H1 (cell line): ENCODE results near the gene ITGB5. TPM values are rescaled to one million over a fixed set of nuclear protein-coding genes. Genes with fewer than 3 reads are reported as not detected.

Source experiments
- CTCF ChIA-PET: fragments of 300-600 bp; sonication (Branson Sonifier 250); formaldehyde crosslinking; loops from one replicate; lab custom pipeline; 2021; ENCODE audit not compliant: partially characterized antibody; lab: Charles Lee
- POLR2A ChIA-PET: fragments of 300-600 bp; sonication (Branson Sonifier 250); formaldehyde crosslinking; loops from one replicate; lab custom pipeline; 2021; ENCODE audit warnings: inconsistent platforms; ENCODE audit not compliant: partially characterized antibody; lab: Charles Lee
- DNase-seq, 2 experiments: peaks; one replicate each; pipeline versions ENCODE4 v3.0.0 to v3.0.0-alpha.2; 2010 to 2022; ENCODE audit warnings: low spot score in 2 of 2, low read depth in 1 of 2, mixed read lengths in 1 of 2
- FAIRE-seq: peaks from 2 replicates; lab custom pipeline; 2011; peaks lifted over from hg19 to GRCh38; lab: Jason Lieb, UNC
- H2AFZ ChIP-seq: 2 replicates; pipeline ENCODE4 v1.8.1; 2012; ENCODE audit warnings: low read length, inconsistent platforms
- H2AK5ac ChIP-seq: 2 replicates; pipeline ENCODE4 v1.6.1; 2013; ENCODE audit warnings: low read depth, low read length
- H2BK120ac ChIP-seq: replicated peaks from 2 replicates; pipeline ENCODE3; 2013; ENCODE audit warnings: low read depth, low read length, inconsistent platforms
- H2BK12ac ChIP-seq: 2 replicates; pipeline ENCODE4 v1.6.1; 2013; ENCODE audit warnings: low read depth, low read length
- H2BK15ac ChIP-seq: 2 replicates; pipeline ENCODE4 v1.6.1; 2013; ENCODE audit warnings: low read length
- H2BK20ac ChIP-seq: 2 replicates; pipeline ENCODE4 v1.6.1; 2013; ENCODE audit warnings: low read length
- H2BK5ac ChIP-seq: 2 replicates; pipeline ENCODE4 v1.6.1; 2013; ENCODE audit warnings: low read depth, low read length
- H3K14ac ChIP-seq: 2 replicates; pipeline ENCODE4 v1.6.1; 2013; ENCODE audit warnings: inconsistent platforms; ENCODE audit not compliant: insufficient read length
- H3K18ac ChIP-seq: 2 replicates; pipeline ENCODE4 v1.6.1; 2013; ENCODE audit warnings: low read length; ENCODE audit errors: extremely low read depth
- H3K23ac ChIP-seq: 2 replicates; pipeline ENCODE4 v1.6.1; 2013; ENCODE audit warnings: inconsistent platforms; ENCODE audit not compliant: insufficient read length
- H3K23me2 ChIP-seq: 2 replicates; pipeline ENCODE4 v1.6.1; 2013; ENCODE audit warnings: low read depth, low read length
- H3K27ac ChIP-seq: 2 replicates; pipeline ENCODE4 v1.6.1; 2011; ENCODE audit warnings: low read depth, low read length, inconsistent platforms
- H3K27me3 ChIP-seq, 4 experiments: replicated peaks in 1 of 4; 1 replicate in 1 of 4; 2 replicates in 3 of 4; pipeline versions ENCODE4 v1.6.1 to v1.8.1; 2011 to 2013; ENCODE audit warnings: low read length in 3 of 4, mild to moderate bottlenecking in 3 of 4, inconsistent platforms in 2 of 4, mixed read lengths in 2 of 4, moderate library complexity in 1 of 4; ENCODE audit not compliant: control insufficient read depth in 3 of 4, insufficient read depth in 3 of 4; ENCODE audit errors: extremely low read depth in 1 of 4
- H3K36me3 ChIP-seq, 4 experiments: 2 replicates each; pipeline versions ENCODE4 v1.6.1 to v1.8.1; 2011 to 2013; ENCODE audit warnings: mild to moderate bottlenecking in 4 of 4, low read length in 3 of 4, moderate library complexity in 2 of 4, control low read depth in 1 of 4, inconsistent platforms in 1 of 4; ENCODE audit not compliant: insufficient read depth in 4 of 4, control insufficient read depth in 2 of 4
- H3K4ac ChIP-seq: replicated peaks from 2 replicates; pipeline ENCODE3; 2013; ENCODE audit warnings: low read length, low read depth, mixed read lengths, inconsistent platforms; ENCODE audit not compliant: insufficient read length
- H3K4me1 ChIP-seq, 4 experiments: replicated peaks in 1 of 4; 1 replicate in 1 of 4; 2 replicates in 3 of 4; pipeline versions ENCODE4 v1.6.1 to v1.8.1; 2011 to 2013; ENCODE audit warnings: low read length in 3 of 4, inconsistent platforms in 2 of 4, mixed read lengths in 1 of 4; ENCODE audit not compliant: insufficient read depth in 4 of 4, control insufficient read depth in 3 of 4
- H3K4me2 ChIP-seq, 2 experiments: 2 replicates each; pipeline versions ENCODE4 v1.6.1 to v1.8.1; 2011 to 2013; ENCODE audit warnings: low read depth in 2 of 2, low read length in 2 of 2, control low read depth in 1 of 2, inconsistent platforms in 1 of 2, mild to moderate bottlenecking in 1 of 2; ENCODE audit not compliant: insufficient read depth in 1 of 2
- H3K4me3 ChIP-seq, 4 experiments: fragments of 200-600, 300-600 bp in 1 of 4; sonication (generic), shearing (Covaris generic), sonication (Bioruptor Twin) in 1 of 4; 2 replicates each; pipeline versions ENCODE4 v1.5.1 to v1.8.1; 2011 to 2016; ENCODE audit warnings: low read length in 4 of 4, low read depth in 3 of 4, control low read depth in 2 of 4, inconsistent platforms in 2 of 4, mild to moderate bottlenecking in 2 of 4, mixed read lengths in 1 of 4, moderate library complexity in 1 of 4; ENCODE audit not compliant: insufficient read depth in 2 of 4; ENCODE audit errors: extremely low read depth in 1 of 4
- H3K56ac ChIP-seq: replicated peaks from 2 replicates; pipeline ENCODE3; 2013; ENCODE audit warnings: low read depth, mild to moderate bottlenecking, mixed read lengths, low read length, inconsistent platforms; ENCODE audit not compliant: insufficient read length
- H3K79me1 ChIP-seq: 2 replicates; pipeline ENCODE4 v1.6.1; 2013; ENCODE audit warnings: low read depth, low read length, control low read depth
- H3K79me2 ChIP-seq, 2 experiments: 2 replicates each; pipeline versions ENCODE4 v1.6.1 to v1.8.1; 2012 to 2013; ENCODE audit warnings: low read length in 2 of 2, mild to moderate bottlenecking in 2 of 2, inconsistent platforms in 1 of 2; ENCODE audit not compliant: insufficient read depth in 2 of 2, control insufficient read depth in 1 of 2
- H3K9ac ChIP-seq, 4 experiments: replicated peaks in 1 of 4; 1 replicate in 1 of 4; 2 replicates in 3 of 4; pipeline versions ENCODE4 v1.6.1 to v1.8.1; 2011 to 2013; ENCODE audit warnings: low read depth in 3 of 4, low read length in 3 of 4, control low read depth in 2 of 4, mild to moderate bottlenecking in 2 of 4, moderate library complexity in 2 of 4, inconsistent platforms in 1 of 4; ENCODE audit errors: extremely low read depth in 1 of 4
- H3K9me3 ChIP-seq, 2 experiments: 2 replicates each; pipeline versions ENCODE4 v1.6.1 to v1.8.1; 2012 to 2013; ENCODE audit warnings: mild to moderate bottlenecking in 2 of 2, moderate library complexity in 2 of 2, control low read depth in 1 of 2, inconsistent platforms in 1 of 2, low read depth in 1 of 2, low read length in 1 of 2, mixed read lengths in 1 of 2; ENCODE audit not compliant: insufficient read depth in 2 of 2
- H4K20me1 ChIP-seq, 2 experiments: replicated peaks in 1 of 2; 2 replicates each; pipeline versions ENCODE3 to v1.8.1; 2011 to 2013; ENCODE audit warnings: inconsistent platforms in 2 of 2, low read length in 2 of 2, mild to moderate bottlenecking in 1 of 2; ENCODE audit not compliant: insufficient read depth in 2 of 2, control insufficient read depth in 1 of 2
- H4K5ac ChIP-seq: 2 replicates; pipeline ENCODE4 v1.6.1; 2013; ENCODE audit warnings: low read length, low read depth, mixed read lengths, inconsistent platforms; ENCODE audit not compliant: insufficient read length
- H4K8ac ChIP-seq: 2 replicates; pipeline ENCODE4 v1.8.0; 2013; ENCODE audit warnings: mild to moderate bottlenecking, moderate library complexity, low read length, inconsistent platforms; ENCODE audit not compliant: insufficient read depth; ENCODE audit errors: extremely low read depth
- H4K91ac ChIP-seq: replicated peaks from 2 replicates; pipeline ENCODE3; 2013; ENCODE audit warnings: low read length, mixed read lengths, inconsistent platforms; ENCODE audit not compliant: insufficient read length
- EZH2 ChIP-seq: fragments of 200-600 bp; sonication (generic); IDR thresholded peaks from 2 replicates; pipeline ENCODE4 v1.7.1; 2012; ENCODE audit warnings: low read depth, mild to moderate bottlenecking, moderate library complexity, low read length, inconsistent platforms; ENCODE audit not compliant: severe bottlenecking
- KDM1A ChIP-seq: fragments of 200-600, 300-600 bp; sonication (generic); IDR thresholded peaks from 2 replicates; pipeline ENCODE4 v1.7.1; 2016; ENCODE audit warnings: mild to moderate bottlenecking, low read length, borderline replicate concordance
- NANOG ChIP-seq: IDR thresholded peaks from 2 replicates; pipeline ENCODE4 v1.6.1; 2011; ENCODE audit warnings: low read length, low read depth, mild to moderate bottlenecking, inconsistent platforms; ENCODE audit not compliant: insufficient read depth, poor library complexity, severe bottlenecking
- WGBS, 2 experiments: shearing (Covaris generic) in 1 of 2; methylation state at CpG; one replicate each; pipeline versions ENCODE4 v1.1.6 to v1.1.7; 2013 to 2015; ENCODE audit warnings: low lambda C conversion rate in 2 of 2, mixed read lengths in 2 of 2, inconsistent platforms in 1 of 2, low coverage in 1 of 2, missing lambda C conversion rate in 1 of 2; ENCODE audit not compliant: insufficient replicate concordance in 2 of 2, insufficient coverage in 1 of 2, insufficient read length in 1 of 2; ENCODE audit errors: extremely low coverage in 1 of 2, missing lambda C conversion rate in 1 of 2; 5-methylcytosine and 5-hydroxymethylcytosine counted together
- polyA plus RNA-seq, 7 experiments: library from polyadenylated mRNA; depleted of rRNA in 3 of 7; stranded (reverse) in 5 of 7; unstranded in 2 of 7; fragments of >200 nt in 5 of 7; fragments of 200-250 nt in 2 of 7; gene quantifications; 1 replicate in 5 of 7; 2 replicates in 1 of 7; 4 replicates in 1 of 7; pipeline versions ENCODE4 v1.2.1 to v1.2.3, GENCODE V29; 2011 to 2013; ENCODE audit warnings: missing spikeins in 2 of 7, mixed read lengths in 2 of 7
- total RNA-seq: library from RNA; stranded (reverse); fragmentation: NEBNext Ultra II Directional; extraction: Animal tissue kit (Norgen Biotek cat#: 25700); gene quantifications from 2 replicates; pipeline ENCODE4 v1.2.1, GENCODE V29; 2021

ITGB5 gene
- total and polyA plus RNA-seq, 2 of the 8 experiments (the other 6 are each of a cell fraction or from before 2014, with no cell fraction given), result 101 to 268 TPM

DNA sequence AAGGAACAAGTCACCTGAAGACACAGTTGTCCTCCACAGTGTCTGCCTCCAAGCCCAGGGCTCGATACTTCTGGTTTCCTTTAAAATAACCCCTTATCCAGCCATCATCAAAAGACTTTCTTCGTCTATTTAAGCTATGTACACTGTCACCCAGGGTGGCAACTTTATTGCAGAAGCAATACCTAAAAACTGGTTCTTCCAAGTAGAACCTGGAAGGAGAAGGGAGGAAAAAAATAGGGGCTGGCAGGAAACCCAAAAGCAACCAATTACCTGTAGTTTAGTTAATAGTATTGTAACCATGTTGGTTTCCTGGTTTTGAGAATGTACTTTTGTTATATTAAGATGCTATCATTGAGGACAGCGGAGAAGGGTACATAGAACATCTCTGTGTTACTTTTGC lies 33.7 kb downstream of the ITGB5 start:
- no peak overlapping the region for H2BK120ac ChIP-seq
- H3K27me3 ChIP-seq, result no peaks in the 10 kb centered on the region
- H3K9me3 ChIP-seq, result no peaks in the 10 kb centered on the region
- no peak overlapping the region for H3K9ac ChIP-seq
- no peak overlapping the region for H3K4me3 ChIP-seq
- no peak overlapping the region for H2AFZ ChIP-seq
- H3K79me2 ChIP-seq, result peaks cover 0 to 4% of the 10 kb centered on the region in 2 experiments; a peak in 1 of 4 replicates
- H3K56ac ChIP-seq, result no peak overlapping the region
- H3K4me2 ChIP-seq, result no peak overlapping the region
- no peak overlapping the region for H2BK20ac ChIP-seq
- no peak overlapping the region for H4K91ac ChIP-seq
- no peak overlapping the region for H2BK5ac ChIP-seq
- no peak overlapping the region for H2BK12ac ChIP-seq
- peaks cover 0 to 9% (median 1%) of the 10 kb centered on the region in 4 experiments; a peak in 2 of 8 replicates for H3K36me3 ChIP-seq
- DNase-seq (no peak), FAIRE-seq (no peak)
- 95% methylated on average over 3 of the region's 3 CpGs; no CpG with 5 or more reads in 1 of the 2 experiments for WGBS, 2 experiments
- H2BK15ac ChIP-seq, result no peak overlapping the region
- no peak overlapping the region for H3K27ac ChIP-seq
- no peak overlapping the region for H3K18ac ChIP-seq
- H3K23ac ChIP-seq, result no peak overlapping the region
- ChIA-PET CTCF (interaction anchor here (1.0 to 1.5 kb wide), 3 partner anchors 10 to 67 kb away, joined by 3 to 5 read pairs (median 3); no protein-coding TSS in a partner anchor), POLR2A (no interaction called here)
- TF ChIP-seq EZH2, result no peak
- TF ChIP-seq NANOG, result no peak
- no peak for TF ChIP-seq KDM1A
- H4K8ac ChIP-seq, result no peak overlapping the region
- H3K23me2 ChIP-seq, result no peaks in the 10 kb centered on the region
- no peak overlapping the region for H4K5ac ChIP-seq
- peaks cover 0 to 4% of the 10 kb centered on the region in 2 experiments for H4K20me1 ChIP-seq
- no peak overlapping the region for H2AK5ac ChIP-seq
- H3K79me1 ChIP-seq, result peaks cover 2% of the 10 kb centered on the region; the same call in 1 of the 2 replicates
- no peak overlapping the region for H3K4ac ChIP-seq
- peaks cover 2 to 6% (median 5%) of the 10 kb centered on the region in 4 experiments; a peak in 4 of 7 replicates for H3K4me1 ChIP-seq
- no peak overlapping the region for H3K14ac ChIP-seq
